ENCODE results near the gene ABCC4. TPM values are rescaled to one million over a fixed set of nuclear protein-coding genes. Genes with fewer than 3 reads are reported as not detected.

Gene ABCC4
- total and polyA plus RNA-seq, 2 donors (not counting 1 experiment from before 2014, with no cell fraction given) = 1.8 to 7.1 TPM

GRCh38 chr13:95106562-95106961, 194.7 kb downstream of the ABCC4 start:
- Histone ChIP-seq H2AFZ (ENCODE audit: insufficient read depth, low read depth, low read length, poor library complexity, severe bottlenecking) (no peak overlapping the region), H3K4me3 (ENCODE audit: control extremely low read depth in 1 of 5, extremely low read depth in 1 of 5, insufficient read depth in 1 of 5, low read depth in 2 of 5, low read length in 4 of 5) (no peak overlapping the region), H4K20me1 (ENCODE audit: control insufficient read depth, insufficient read depth, low read length, poor library complexity, severe bottlenecking) (no peaks in the 10 kb centered on the region), H3K27me3 (replicated peaks in 1 of 4; ENCODE audit: control extremely low read depth in 1 of 4, control insufficient read depth in 3 of 4, insufficient read depth in 4 of 4, low read length in 3 of 4) (no peaks in the 10 kb centered on the region), H3K27ac (ENCODE audit: low read length in 2 of 2) (no peak overlapping the region), H3K4me1 (ENCODE audit: control insufficient read depth in 2 of 2, insufficient read depth in 2 of 2, low read length in 2 of 2) (no peaks in the 10 kb centered on the region), H3K4me2 (replicated peaks; ENCODE audit: low read depth, low read length, poor library complexity, severe bottlenecking) (no peak overlapping the region), H3K9ac (ENCODE audit: low read length) (no peak overlapping the region), H3K79me2 (ENCODE audit: control insufficient read depth, insufficient read depth, low read length) (no peaks in the 10 kb centered on the region), H3K36me3 (replicated peaks in 1 of 2; ENCODE audit: control extremely low read depth in 1 of 2, control insufficient read depth in 1 of 2, extremely low read depth in 1 of 2, insufficient read depth in 2 of 2, low read length in 1 of 2) (no peaks in the 10 kb centered on the region), H3K9me3 (ENCODE audit: control extremely low read depth in 1 of 3, control insufficient read depth in 2 of 3, insufficient read depth in 1 of 3, low read length in 2 of 3) (peaks cover 0 to 4% (median 0%) of the 10 kb centered on the region in 3 donors)
- H3K4me1 Mint-ChIP-seq = no peaks in the 10 kb centered on the region
- no peak overlapping the region for H3K27ac Mint-ChIP-seq
- ATAC-seq (ENCODE audit: low read depth) (no peak), DNase-seq (no peak)
- intact Hi-C loops (cut with micrococcal nuclease) = no loop called here
- no peaks in the 10 kb centered on the region for H3K9me3 Mint-ChIP-seq (ENCODE audit: insufficient read depth)
- H3K27me3 Mint-ChIP-seq = no peaks in the 10 kb centered on the region
- CTCF ChIA-PET = no interaction called here
- TF ChIP-seq EZH2 (IDR thresholded peaks at IDR 0.05; ENCODE audit: borderline replicate concordance, insufficient read depth, low read depth, low read length, poor library complexity, severe bottlenecking) (no peak), CTCF (IDR thresholded peaks at IDR 0.05) (no peak)
- WGBS (ENCODE audit: insufficient coverage) = 80% methylated on average over 1 of the region's 1 CpG
- POLR2A ChIA-PET = no interaction called here
- no peak overlapping the region for H3K4me3 Mint-ChIP-seq

- Mint-ChIP-seq H3K4me1 (no peaks in the 10 kb centered on the region), H3K27me3 (no peaks in the 10 kb centered on the region), H3K9me3 (ENCODE audit: insufficient read depth) (no peaks in the 10 kb centered on the region), H3K27ac (no peak overlapping the region), H3K4me3 (no peak overlapping the region)
- intact Hi-C loops (cut with micrococcal nuclease) = no loop called here
- no peak for ATAC-seq (ENCODE audit: low read depth)
- TF ChIP-seq CTCF (IDR thresholded peaks at IDR 0.05) (no peak), EZH2 (IDR thresholded peaks at IDR 0.05; ENCODE audit: borderline replicate concordance, insufficient read depth, low read depth, low read length, poor library complexity, severe bottlenecking) (no peak)
- Histone ChIP-seq H3K9me3 (ENCODE audit: control extremely low read depth in 1 of 3, control insufficient read depth in 2 of 3, insufficient read depth in 1 of 3, low read length in 2 of 3) (peaks cover 0 to 1% (median 0%) of the 10 kb centered on the region in 3 donors), H3K36me3 (replicated peaks in 1 of 2; ENCODE audit: control extremely low read depth in 1 of 2, control insufficient read depth in 1 of 2, extremely low read depth in 1 of 2, insufficient read depth in 2 of 2, low read length in 1 of 2) (no peaks in the 10 kb centered on the region), H3K4me2 (replicated peaks; ENCODE audit: low read depth, low read length, poor library complexity, severe bottlenecking) (no peak overlapping the region), H3K9ac (ENCODE audit: low read length) (no peak overlapping the region), H3K27me3 (replicated peaks in 1 of 4; ENCODE audit: control extremely low read depth in 1 of 4, control insufficient read depth in 3 of 4, insufficient read depth in 4 of 4, low read length in 3 of 4) (no peaks in the 10 kb centered on the region), H3K79me2 (ENCODE audit: control insufficient read depth, insufficient read depth, low read length) (no peaks in the 10 kb centered on the region), H3K27ac (ENCODE audit: low read length in 2 of 2) (no peak overlapping the region), H3K4me1 (ENCODE audit: control insufficient read depth in 2 of 2, insufficient read depth in 2 of 2, low read length in 2 of 2) (no peaks in the 10 kb centered on the region), H2AFZ (ENCODE audit: insufficient read depth, low read depth, low read length, poor library complexity, severe bottlenecking) (no peak overlapping the region), H3K4me3 (ENCODE audit: control extremely low read depth in 1 of 5, extremely low read depth in 1 of 5, insufficient read depth in 1 of 5, low read depth in 2 of 5, low read length in 4 of 5) (no peak overlapping the region), H4K20me1 (ENCODE audit: control insufficient read depth, insufficient read depth, low read length, poor library complexity, severe bottlenecking) (no peaks in the 10 kb centered on the region)
- 100% methylated on average over 1 of the region's 7 CpGs for WGBS (ENCODE audit: insufficient coverage)
- POLR2A ChIA-PET = no interaction called here
- CTCF ChIA-PET = interaction anchor here (0.6 kb wide), 1 partner anchor 34 kb away, joined by 3 read pairs; no protein-coding TSS in a partner anchor
- DNase-seq = no peak
Measured at GRCh38 chr13:95100525-95101433, 200.5 kb downstream of the ABCC4 start.
